Prostate gland (tissue), 2 donors: ENCODE data around the gene ARAF. TPM values are rescaled to one million over a fixed set of nuclear protein-coding genes. Genes with fewer than 3 reads are reported as not detected.
"Not testable (repeated sequence)": the region's sequence is repeated elsewhere in the genome, so short reads cannot be mapped to it uniquely, and the experiment has no call there.

Source experiments
- DNase-seq: peaks from one replicate; pipeline ENCODE4 v3.0.0-alpha.2; 2019; ENCODE audit warnings: low spot score
- H3K27ac ChIP-seq, 2 donors: fragments of 200-600 bp; sonication (generic); 2 replicates each; pipeline ENCODE4 v1.5.1; 2017 to 2019
- H3K27me3 ChIP-seq: fragments of 200-600 bp; sonication (generic); replicated peaks from 2 replicates; pipeline ENCODE4 v1.5.1; 2019; ENCODE audit not compliant: insufficient read depth
- H3K36me3 ChIP-seq, 2 donors: fragments of 200-600 bp; sonication (generic); 1 replicate in 1 of 2; 2 replicates in 1 of 2; pipeline versions ENCODE4 v1.5.1 to v1.8.1; 2017 to 2019
- H3K4me1 ChIP-seq: fragments of 200-600 bp; sonication (generic); replicated peaks from 2 replicates; pipeline ENCODE4 v1.5.1; 2019
- H3K4me3 ChIP-seq, 2 donors: fragments of 200-600 bp; sonication (generic); 2 replicates each; pipeline ENCODE4 v1.5.1; 2017 to 2019
- H3K9me3 ChIP-seq: fragments of 200-600 bp; sonication (generic); 2 replicates; pipeline ENCODE4 v1.5.1; 2017
- POLR2A ChIP-seq: fragments of 450-650 bp; IDR thresholded peaks from one replicate; pipeline ENCODE4 v1.6.1; 2016; ENCODE audit warnings: antibody characterized with exemption, mild to moderate bottlenecking
- POLR2AphosphoS5 ChIP-seq: sonication (generic); formaldehyde crosslinking; IDR thresholded peaks from one replicate; pipeline ENCODE4 v1.6.1; 2017; ENCODE audit warnings: antibody characterized with exemption
- WGBS: methylation state at CpG from one replicate; pipeline ENCODE4 v1.1.5; 2018; 5-methylcytosine and 5-hydroxymethylcytosine counted together
- intact Hi-C: fragments of 100-400 bp; cut with DNase I; formaldehyde crosslinking; loops from one replicate; pipeline ENCODE4 v1.14.2; 2022
- total RNA-seq, 2 donors: library from RNA; depleted of rRNA; stranded (reverse); fragments of >200 nt; gene quantifications; one replicate each; pipeline ENCODE4 v1.1.0, GENCODE V29; 2016
- TF ChIP-seq, protein P1 (sequence below), 4 experiments: fragments of 200-600 bp in 2 of 4; fragments of 450-650 bp in 2 of 4; sonication (generic) in 2 of 4; IDR thresholded peaks; 1 replicate in 3 of 4; 2 replicates in 1 of 4; pipeline ENCODE4 v1.5.1; 2016 to 2019; ENCODE audit warnings: antibody characterized with exemption in 4 of 4, mild to moderate bottlenecking in 2 of 4, moderate library complexity in 2 of 4

Gene ARAF
- total RNA-seq, 2 donors from 2014 or later = 55.4 to 69.3 TPM

DNA sequence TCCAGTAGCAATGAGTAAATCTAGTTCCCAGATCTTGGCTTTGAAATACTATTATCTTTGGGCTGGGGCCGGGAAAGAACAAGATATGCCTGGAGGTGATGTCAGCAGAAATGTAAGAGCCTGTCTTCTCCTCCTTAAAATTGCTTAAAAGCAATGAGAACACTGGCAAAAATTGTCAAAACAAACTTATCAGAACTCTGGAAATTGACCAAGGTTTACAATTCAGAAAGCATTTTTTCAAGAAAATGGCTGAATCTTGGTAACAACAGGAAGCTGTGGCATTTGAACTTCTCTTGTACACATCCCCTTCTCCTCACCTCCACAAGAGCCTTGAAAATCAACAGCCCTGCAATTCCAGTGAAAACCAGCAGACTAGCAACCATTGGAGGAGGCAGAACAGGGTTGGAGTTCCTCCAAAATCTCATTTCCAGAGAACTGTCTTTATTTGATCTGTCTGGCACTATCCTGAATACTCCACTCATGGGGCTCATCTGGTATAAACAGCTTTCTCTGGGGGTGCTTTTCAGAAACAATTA, 34.8 kb downstream of the ARAF start:
- Histone ChIP-seq H3K4me1 (no peaks in the 10 kb centered on the region), H3K36me3 (no peaks in the 10 kb centered on the region), H3K27ac (no peak overlapping the region), H3K9me3 (no peaks in the 10 kb centered on the region), H3K27me3 (no peaks in the 10 kb centered on the region), H3K4me3 (no peak overlapping the region)
- TF ChIP-seq, protein P1, sequence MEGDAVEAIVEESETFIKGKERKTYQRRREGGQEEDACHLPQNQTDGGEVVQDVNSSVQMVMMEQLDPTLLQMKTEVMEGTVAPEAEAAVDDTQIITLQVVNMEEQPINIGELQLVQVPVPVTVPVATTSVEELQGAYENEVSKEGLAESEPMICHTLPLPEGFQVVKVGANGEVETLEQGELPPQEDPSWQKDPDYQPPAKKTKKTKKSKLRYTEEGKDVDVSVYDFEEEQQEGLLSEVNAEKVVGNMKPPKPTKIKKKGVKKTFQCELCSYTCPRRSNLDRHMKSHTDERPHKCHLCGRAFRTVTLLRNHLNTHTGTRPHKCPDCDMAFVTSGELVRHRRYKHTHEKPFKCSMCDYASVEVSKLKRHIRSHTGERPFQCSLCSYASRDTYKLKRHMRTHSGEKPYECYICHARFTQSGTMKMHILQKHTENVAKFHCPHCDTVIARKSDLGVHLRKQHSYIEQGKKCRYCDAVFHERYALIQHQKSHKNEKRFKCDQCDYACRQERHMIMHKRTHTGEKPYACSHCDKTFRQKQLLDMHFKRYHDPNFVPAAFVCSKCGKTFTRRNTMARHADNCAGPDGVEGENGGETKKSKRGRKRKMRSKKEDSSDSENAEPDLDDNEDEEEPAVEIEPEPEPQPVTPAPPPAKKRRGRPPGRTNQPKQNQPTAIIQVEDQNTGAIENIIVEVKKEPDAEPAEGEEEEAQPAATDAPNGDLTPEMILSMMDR (IDR thresholded peaks at IDR 0.05) = no peak
- TF ChIP-seq POLR2A = no peak
- TF ChIP-seq POLR2AphosphoS5 = no peak
- intact Hi-C loops = no loop called here
- DNase-seq = no peak
- WGBS = 13% methylated on average over 1 of the region's 1 CpG

DNA sequence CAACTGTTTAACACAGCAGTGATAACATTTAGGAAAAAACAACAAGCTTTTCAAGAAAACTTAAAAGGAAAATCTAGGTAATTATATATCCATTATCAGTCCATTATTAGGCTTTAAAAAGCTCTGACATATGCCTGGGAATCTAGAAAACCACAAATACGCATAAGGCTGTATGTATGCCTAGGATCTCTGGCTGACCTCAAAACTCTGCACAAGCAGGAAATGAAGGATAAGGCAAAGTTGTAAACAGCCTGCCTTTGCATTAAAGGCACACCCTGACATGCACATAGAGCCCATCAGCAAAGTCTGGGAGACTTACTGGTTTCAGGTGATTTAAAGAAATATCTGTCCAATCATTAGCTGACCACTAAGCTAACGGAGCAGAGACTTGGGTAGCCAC, 35.3 kb downstream of the ARAF start:
- no peak overlapping the region for H3K27ac ChIP-seq

DNA sequence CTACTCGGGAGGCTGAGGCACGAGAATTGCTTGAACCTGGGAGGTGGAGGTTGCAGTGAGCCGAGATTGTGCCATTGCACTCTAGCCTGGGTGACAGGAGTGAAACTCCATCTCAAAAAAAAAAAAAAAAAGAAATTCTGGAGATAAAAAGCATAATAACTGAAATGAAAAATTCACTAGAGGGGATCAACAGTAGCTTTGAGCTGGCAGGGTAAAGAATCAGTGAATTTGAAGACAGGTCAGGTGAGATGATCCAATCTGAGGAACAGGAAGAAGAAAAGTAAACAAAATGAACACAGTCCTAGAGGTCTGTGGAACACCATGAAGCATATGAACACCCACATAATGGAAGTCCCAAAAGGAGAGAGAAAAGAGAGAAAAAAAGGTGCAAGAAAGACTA, 36.2 kb downstream of the ARAF start:
- no peaks in the 10 kb centered on the region for H3K27me3 ChIP-seq
- no peak for DNase-seq
- 97% methylated on average over 3 of the region's 3 CpGs for WGBS
- TF ChIP-seq POLR2AphosphoS5 (no peak), POLR2A (no peak)
- TF ChIP-seq, protein P1 (IDR thresholded peaks at IDR 0.05) = no peak
- no peaks in the 10 kb centered on the region for H3K9me3 ChIP-seq
- no peak overlapping the region for H3K4me3 ChIP-seq
- H3K27ac ChIP-seq = no peak overlapping the region
- no peaks in the 10 kb centered on the region for H3K4me1 ChIP-seq
- intact Hi-C loops = no loop called here
- no peaks in the 10 kb centered on the region for H3K36me3 ChIP-seq

More for the DNA sequence above, 35.3 kb downstream of the ARAF start:
- Histone ChIP-seq H3K9me3 (no peaks in the 10 kb centered on the region), H3K27me3 (no peaks in the 10 kb centered on the region), H3K36me3 (no peaks in the 10 kb centered on the region), H3K4me1 (no peaks in the 10 kb centered on the region), H3K4me3 (no peak overlapping the region)
- WGBS = 85% methylated on average over 2 of the region's 2 CpGs
- DNase-seq = no peak
- no peak for TF ChIP-seq POLR2AphosphoS5
- intact Hi-C loops = no loop called here

DNA sequence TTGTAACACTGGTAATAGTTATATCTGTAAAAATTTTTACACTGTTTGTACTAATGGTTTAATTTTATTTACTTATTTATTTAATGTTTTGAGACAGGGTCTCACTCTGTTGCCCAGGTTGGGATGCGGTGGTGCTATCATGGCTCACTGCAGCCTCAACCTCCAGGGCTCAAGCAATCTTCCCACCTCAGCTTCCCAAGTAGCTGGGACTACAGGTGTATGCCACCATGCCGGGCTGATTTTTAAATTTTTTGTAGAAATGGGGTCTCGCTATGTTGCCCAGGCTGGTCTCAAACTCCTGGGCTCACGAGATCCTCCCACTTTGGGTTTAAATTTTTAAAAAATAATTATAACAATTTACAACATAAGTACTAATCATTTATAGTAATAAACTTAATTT, 42.1 kb downstream of the ARAF start:
- H3K27me3 ChIP-seq, H3K36me3 ChIP-seq, intact Hi-C loops, H3K4me3 ChIP-seq, H3K9me3 ChIP-seq, H3K4me1 ChIP-seq, H3K27ac ChIP-seq, DNase-seq: not testable (repeated sequence)
- WGBS = 92% methylated on average over 4 of the region's 4 CpGs

DNA sequence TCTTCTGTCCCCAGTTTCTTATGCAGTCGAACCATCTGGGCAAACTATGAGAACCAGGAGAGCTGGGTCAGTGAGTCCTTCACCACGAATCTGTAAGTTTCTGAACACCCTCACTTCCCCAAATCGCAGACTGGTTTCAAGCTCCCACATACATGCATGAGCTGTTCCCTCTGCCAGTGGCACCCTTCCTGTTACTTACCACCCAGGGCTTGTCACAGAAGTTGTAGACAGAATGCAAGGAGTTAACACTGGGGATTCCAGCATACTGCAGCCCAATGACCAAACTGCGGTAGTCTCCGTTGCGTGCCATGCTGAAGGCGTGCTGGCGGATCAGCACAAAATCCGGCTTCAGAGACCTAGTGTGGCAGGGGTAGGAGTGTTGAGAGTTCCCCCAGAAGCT, 44.0 kb downstream of the ARAF start:
- H3K27ac ChIP-seq = no peak overlapping the region
- H3K27me3 ChIP-seq = no peaks in the 10 kb centered on the region
- DNase-seq = no peak
- TF ChIP-seq POLR2A (no peak), POLR2AphosphoS5 (no peak)
- TF ChIP-seq, protein P1 (IDR thresholded peaks at IDR 0.05) = no peak
- intact Hi-C loops = no loop called here
- 74% methylated on average over 9 of the region's 9 CpGs for WGBS
- H3K9me3 ChIP-seq = no peaks in the 10 kb centered on the region
- H3K4me3 ChIP-seq = no peak overlapping the region
- no peaks in the 10 kb centered on the region for H3K4me1 ChIP-seq
- H3K36me3 ChIP-seq = no peaks in the 10 kb centered on the region

DNA sequence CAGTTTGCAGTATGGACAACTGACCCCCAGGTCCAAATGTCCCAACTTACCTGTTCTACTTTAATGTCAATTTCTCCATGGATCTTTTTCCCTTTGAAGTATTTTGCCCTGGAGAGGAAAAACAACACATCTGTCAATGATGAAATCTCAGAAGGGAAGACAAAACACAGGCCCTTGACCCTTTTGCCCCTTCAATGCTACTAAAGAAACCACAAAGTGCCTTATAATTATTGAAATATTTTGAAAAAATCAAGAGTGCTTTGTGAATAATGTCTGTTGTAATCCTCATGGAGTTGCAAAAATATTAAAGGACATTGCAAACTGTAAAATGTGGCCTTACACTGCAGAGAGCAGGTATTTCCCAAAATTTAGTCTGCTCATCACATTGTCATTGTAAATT, 46.1 kb downstream of the ARAF start:
- intact Hi-C loops = no loop called here
- TF ChIP-seq POLR2AphosphoS5 (no peak), POLR2A (no peak)
- TF ChIP-seq, protein P1 (IDR thresholded peaks at IDR 0.05) = no peak
- no peak for DNase-seq

More for the DNA sequence above, 46.1 kb downstream of the ARAF start:
- Histone ChIP-seq H3K27me3 (no peaks in the 10 kb centered on the region), H3K36me3 (no peaks in the 10 kb centered on the region), H3K27ac (no peak overlapping the region), H3K9me3 (no peaks in the 10 kb centered on the region), H3K4me3 (no peak overlapping the region), H3K4me1 (no peaks in the 10 kb centered on the region)
